Endodermal cell (in vitro differentiated cells): ENCODE results near the gene LMAN2L. TPM values are rescaled to one million over a fixed set of nuclear protein-coding genes. Genes with fewer than 3 reads are reported as not detected.

Experiments used
- DNase-seq: peaks from one replicate; pipeline ENCODE4 v3.0.0-alpha.2; 2017
- H3K27ac ChIP-seq: 2 replicates; pipeline ENCODE4 v1.5.1; 2013; ENCODE audit warnings: mild to moderate bottlenecking, low read depth, low read length, moderate library complexity
- H3K27me3 ChIP-seq: 2 replicates; pipeline ENCODE4 v1.6.1; 2013; ENCODE audit warnings: mild to moderate bottlenecking, low read length, moderate library complexity; ENCODE audit not compliant: insufficient read depth, control insufficient read depth, poor library complexity, severe bottlenecking
- H3K36me3 ChIP-seq: 2 replicates; pipeline ENCODE4 v1.7.0; 2013; ENCODE audit warnings: mild to moderate bottlenecking, low read length, moderate library complexity; ENCODE audit not compliant: control insufficient read depth, insufficient read depth
- H3K4me1 ChIP-seq: one replicate; pipeline ENCODE4 v1.7.0; 2013; ENCODE audit warnings: low read length; ENCODE audit not compliant: control insufficient read depth, insufficient read depth
- H3K4me3 ChIP-seq: 2 replicates; pipeline ENCODE4 v1.5.1; 2013; ENCODE audit warnings: mild to moderate bottlenecking, low read length, moderate library complexity
- H3K9ac ChIP-seq: 2 replicates; pipeline ENCODE4 v1.6.1; 2013; ENCODE audit warnings: mild to moderate bottlenecking, low read length, moderate library complexity; ENCODE audit not compliant: poor library complexity, severe bottlenecking; ENCODE audit errors: extremely low read depth
- H3K9me3 ChIP-seq: 2 replicates; pipeline ENCODE4 v1.6.1; 2013; ENCODE audit warnings: mild to moderate bottlenecking, low read length, moderate library complexity; ENCODE audit not compliant: control insufficient read depth
- H3K27ac Mint-ChIP-seq: 2 replicates; pipeline ENCODE4 v1.8.0; 2020; ENCODE audit warnings: mixed read lengths
- H3K27me3 Mint-ChIP-seq: 2 replicates; pipeline ENCODE4 v1.8.0; 2021; ENCODE audit warnings: mild to moderate bottlenecking, mixed read lengths; ENCODE audit not compliant: insufficient read depth
- H3K36me3 Mint-ChIP-seq: 2 replicates; pipeline ENCODE4 v1.8.0; 2020; ENCODE audit warnings: low read depth, mixed read lengths
- H3K4me1 Mint-ChIP-seq: 2 replicates; pipeline ENCODE4 v1.8.0; 2020; ENCODE audit warnings: mixed read lengths
- H3K4me3 Mint-ChIP-seq: 2 replicates; pipeline ENCODE4 v1.8.0; 2020; ENCODE audit warnings: mild to moderate bottlenecking, moderate library complexity, mixed read lengths
- H3K9me3 Mint-ChIP-seq: 2 replicates; pipeline ENCODE4 v1.8.0; 2020; ENCODE audit warnings: mild to moderate bottlenecking, mixed read lengths
- WGBS, 2 experiments: methylation state at CpG; one replicate each; pipeline versions ENCODE4 v1.1.5 to v1.1.7; 2013; ENCODE audit warnings: missing lambda C conversion rate in 2 of 2, mixed read lengths in 1 of 2; ENCODE audit not compliant: insufficient coverage in 1 of 2, insufficient read length in 1 of 2; 5-methylcytosine and 5-hydroxymethylcytosine counted together
- total RNA-seq, 2 donors: library from RNA; stranded (reverse); fragmentation: NEBNext Ultra II Directional in 1 of 2; extraction: Animal tissue kit (Norgen Biotek cat#: 25700) in 1 of 2; gene quantifications; 2 replicates in 1 of 2; 3 replicates in 1 of 2; pipeline ENCODE4 v1.2.1, GENCODE V29; 2021
- TF ChIP-seq, protein P1 (sequence below): fragments of 200-600 bp; sonication (generic); conservative IDR thresholded peaks from 2 replicates; pipeline ENCODE4 v1.5.0; 2021; ENCODE audit warnings: antibody characterized with exemption, mild to moderate bottlenecking

The LMAN2L gene
- total RNA-seq, 2 donors from 2014 or later = 24.4 to 30.4 TPM

DNA sequence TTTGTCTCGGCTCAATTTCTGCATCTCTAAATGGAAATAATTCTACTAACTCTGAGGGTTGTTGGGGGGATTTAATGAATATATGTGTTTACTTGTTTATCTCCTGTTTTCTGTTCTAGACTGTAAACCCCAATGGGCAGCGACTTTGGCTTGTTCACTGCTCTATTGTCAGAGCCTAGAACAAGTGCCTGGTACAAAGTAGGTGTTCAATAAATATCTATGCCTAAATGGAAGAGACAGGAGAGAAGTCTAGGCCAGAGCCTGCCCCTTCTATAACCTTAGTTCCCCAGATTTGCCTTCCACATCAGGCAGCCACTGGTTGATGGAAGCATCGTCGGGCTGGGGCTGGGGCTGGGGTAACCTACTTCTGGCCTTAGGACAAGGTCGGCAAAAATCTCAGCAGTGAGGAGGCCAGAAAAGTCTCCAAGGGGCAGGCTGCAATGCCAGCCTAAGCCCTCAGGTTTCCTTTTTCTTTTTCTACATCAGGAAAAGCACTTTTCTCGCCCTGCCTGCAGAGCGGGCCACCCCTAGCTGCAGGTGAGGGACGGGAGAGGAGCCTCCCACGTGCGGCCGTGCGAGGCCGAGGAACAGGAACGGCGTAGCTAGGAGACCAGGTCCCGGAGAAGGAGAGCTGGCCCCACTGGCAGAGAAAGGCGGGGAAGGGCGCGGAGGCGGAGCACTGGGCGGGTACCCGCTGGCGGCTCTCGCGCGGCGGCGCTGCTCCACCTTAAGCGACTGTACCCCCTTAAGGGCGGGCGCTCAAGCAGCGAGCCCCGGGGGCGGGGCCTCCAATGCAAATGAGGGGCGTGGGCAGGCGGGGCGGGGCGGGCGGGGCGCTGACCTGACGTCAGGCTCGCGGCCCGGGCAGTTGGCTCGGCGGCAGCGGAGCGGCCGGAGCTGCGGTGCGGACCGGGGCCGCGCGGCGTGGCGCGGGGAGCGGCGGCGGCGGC, 20.4 kb upstream of the LMAN2L start, which contains the start of gene CNNM4:
CNNM4 (plus strand) TSS at position 867 of the 950 bp plus-strand sequence. CDS start 98 bp downstream, outside the sequence.
- no peaks in the 10 kb centered on the region for H3K27me3 Mint-ChIP-seq
- H3K36me3 ChIP-seq = no peaks in the 10 kb centered on the region
- TF ChIP-seq, protein P1, sequence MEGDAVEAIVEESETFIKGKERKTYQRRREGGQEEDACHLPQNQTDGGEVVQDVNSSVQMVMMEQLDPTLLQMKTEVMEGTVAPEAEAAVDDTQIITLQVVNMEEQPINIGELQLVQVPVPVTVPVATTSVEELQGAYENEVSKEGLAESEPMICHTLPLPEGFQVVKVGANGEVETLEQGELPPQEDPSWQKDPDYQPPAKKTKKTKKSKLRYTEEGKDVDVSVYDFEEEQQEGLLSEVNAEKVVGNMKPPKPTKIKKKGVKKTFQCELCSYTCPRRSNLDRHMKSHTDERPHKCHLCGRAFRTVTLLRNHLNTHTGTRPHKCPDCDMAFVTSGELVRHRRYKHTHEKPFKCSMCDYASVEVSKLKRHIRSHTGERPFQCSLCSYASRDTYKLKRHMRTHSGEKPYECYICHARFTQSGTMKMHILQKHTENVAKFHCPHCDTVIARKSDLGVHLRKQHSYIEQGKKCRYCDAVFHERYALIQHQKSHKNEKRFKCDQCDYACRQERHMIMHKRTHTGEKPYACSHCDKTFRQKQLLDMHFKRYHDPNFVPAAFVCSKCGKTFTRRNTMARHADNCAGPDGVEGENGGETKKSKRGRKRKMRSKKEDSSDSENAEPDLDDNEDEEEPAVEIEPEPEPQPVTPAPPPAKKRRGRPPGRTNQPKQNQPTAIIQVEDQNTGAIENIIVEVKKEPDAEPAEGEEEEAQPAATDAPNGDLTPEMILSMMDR = no peak
- H3K9me3 Mint-ChIP-seq = no peaks in the 10 kb centered on the region
- no peaks in the 10 kb centered on the region for H3K9me3 ChIP-seq
- peak within 1 kb of the TSS; percentile 89 for H3K4me3 ChIP-seq
- H3K4me1 Mint-ChIP-seq = peaks cover 41% of the 10 kb centered on the region
- H3K9ac ChIP-seq = peak within 1 kb of the TSS; percentile 34
- H3K27me3 ChIP-seq = no peaks in the 10 kb centered on the region
- H3K27ac ChIP-seq = no peak within 1 kb of the TSS
- 6 to 10% methylated on average over 21 to 62 of the region's 62 CpGs for WGBS, 2 experiments
- peak within 1 kb of the TSS; percentile 89 for H3K27ac Mint-ChIP-seq
- no peaks in the 10 kb centered on the region for H3K36me3 Mint-ChIP-seq
- H3K4me1 ChIP-seq = no peaks in the 10 kb centered on the region
- peak within 1 kb of the TSS; percentile 70 for H3K4me3 Mint-ChIP-seq
- peak; percentile 98 for DNase-seq

GRCh38 chr2:96759548-96759947, 19.7 kb upstream of the LMAN2L start:
- Histone ChIP-seq H3K9ac (no peak overlapping the region), H3K27me3 (no peaks in the 10 kb centered on the region), H3K36me3 (no peaks in the 10 kb centered on the region), H3K27ac (no peak overlapping the region), H3K4me1 (no peaks in the 10 kb centered on the region), H3K4me3 (no peak overlapping the region), H3K9me3 (no peaks in the 10 kb centered on the region)
- H3K27ac Mint-ChIP-seq = no peak overlapping the region
- peak overlapping the region; percentile 70 for H3K4me3 Mint-ChIP-seq
- peaks cover 39% of the 10 kb centered on the region for H3K4me1 Mint-ChIP-seq
- no peaks in the 10 kb centered on the region for H3K9me3 Mint-ChIP-seq
- TF ChIP-seq, protein P1 = no peak
- 97 to 100% methylated on average over 3 to 4 of the region's 4 CpGs for WGBS, 2 experiments
- no peaks in the 10 kb centered on the region for H3K27me3 Mint-ChIP-seq
- H3K36me3 Mint-ChIP-seq = no peaks in the 10 kb centered on the region
- DNase-seq = no peak

DNA sequence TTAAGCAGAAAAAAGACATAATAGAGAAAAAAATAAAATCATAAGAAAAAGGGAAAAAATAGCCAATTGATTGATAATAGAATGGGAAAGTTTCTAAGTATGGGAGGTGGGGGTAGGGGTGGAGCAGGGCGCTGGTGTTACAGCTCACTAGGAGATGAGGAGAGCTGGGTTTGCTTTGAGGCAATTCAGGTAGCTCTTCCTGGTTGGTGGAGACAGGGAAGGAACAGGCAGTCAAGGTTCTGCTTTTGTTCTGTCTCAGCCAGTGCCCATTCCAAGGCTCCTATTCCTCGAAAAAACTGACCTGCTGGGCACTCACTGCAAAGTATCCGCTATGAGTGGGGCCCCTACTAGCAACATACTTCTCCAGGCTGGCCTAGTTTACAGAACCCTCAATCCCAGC, 19.1 kb upstream of the LMAN2L start:
- no peaks in the 10 kb centered on the region for H3K36me3 Mint-ChIP-seq

More for the DNA sequence above, 19.1 kb upstream of the LMAN2L start:
- H3K4me1 ChIP-seq = no peaks in the 10 kb centered on the region
- H3K4me3 Mint-ChIP-seq = no peak overlapping the region
- H3K9me3 ChIP-seq = no peaks in the 10 kb centered on the region
- H3K36me3 ChIP-seq = no peaks in the 10 kb centered on the region
- DNase-seq = no peak
- H3K9me3 Mint-ChIP-seq = no peaks in the 10 kb centered on the region
- no peak overlapping the region for H3K9ac ChIP-seq
- no peak overlapping the region for H3K4me3 ChIP-seq
- H3K27ac Mint-ChIP-seq = no peak overlapping the region
- TF ChIP-seq, protein P1 = no peak
- H3K27ac ChIP-seq = no peak overlapping the region
- H3K4me1 Mint-ChIP-seq = peaks cover 34% of the 10 kb centered on the region
- no peaks in the 10 kb centered on the region for H3K27me3 ChIP-seq
- no peaks in the 10 kb centered on the region for H3K27me3 Mint-ChIP-seq
- WGBS, 2 experiments = 73 to 82% methylated on average over 3 of the region's 3 CpGs
